HEK293 (cell line): ENCODE results near the gene WDR18.

ENCODE experiments used
- CTCF ChIP-seq: fragments of 450-650 bp; formaldehyde crosslinking; IDR thresholded peaks from 2 replicates; pipeline ENCODE4 v1.5.1; 2016; ENCODE audit warnings: missing biosample characterization, missing genetic modification characterization
- EGR2 ChIP-seq: fragments of 450-650 bp; formaldehyde crosslinking; IDR thresholded peaks from 2 replicates; pipeline ENCODE4 v1.5.1; 2016; ENCODE audit warnings: low read depth, missing biosample characterization, missing genetic modification characterization
- KLF10 ChIP-seq: fragments of 450-650 bp; IDR thresholded peaks from 2 replicates; pipeline ENCODE4 v1.5.1; 2018; ENCODE audit warnings: missing biosample characterization, mild to moderate bottlenecking, missing genetic modification characterization
- WT1 ChIP-seq: fragments of 450-650 bp; formaldehyde crosslinking; IDR thresholded peaks from 2 replicates; pipeline ENCODE4 v1.5.1; 2016; ENCODE audit warnings: missing biosample characterization, missing genetic modification characterization
- ZNF138 ChIP-seq: fragments of 450-650 bp; formaldehyde crosslinking; IDR thresholded peaks from 2 replicates; pipeline ENCODE4 v1.5.1; 2016; ENCODE audit warnings: missing biosample characterization, missing genetic modification characterization, borderline replicate concordance
- ZNF155 ChIP-seq: fragments of 450-650 bp; formaldehyde crosslinking; IDR thresholded peaks from 2 replicates; pipeline ENCODE4 v1.5.1; 2016; ENCODE audit warnings: missing biosample characterization, missing genetic modification characterization
- ZNF175 ChIP-seq: fragments of 450-650 bp; formaldehyde crosslinking; IDR thresholded peaks from 2 replicates; pipeline ENCODE4 v1.5.1; 2016; ENCODE audit warnings: missing biosample characterization, missing genetic modification characterization
- ZNF350 ChIP-seq: fragments of 450-650 bp; formaldehyde crosslinking; IDR thresholded peaks from 2 replicates; pipeline ENCODE4 v1.5.0; 2017; ENCODE audit warnings: missing biosample characterization, mild to moderate bottlenecking, missing genetic modification characterization
- ZNF555 ChIP-seq: fragments of 450-650 bp; formaldehyde crosslinking; conservative IDR thresholded peaks from 2 replicates; pipeline ENCODE4 v1.5.1; 2017; ENCODE audit warnings: missing biosample characterization, mild to moderate bottlenecking, missing genetic modification characterization, inconsistent platforms
- ZNF610 ChIP-seq: fragments of 450-650 bp; formaldehyde crosslinking; IDR thresholded peaks from 2 replicates; pipeline ENCODE4 v1.5.1; 2016; ENCODE audit warnings: missing biosample characterization, missing genetic modification characterization, borderline replicate concordance
- ZSCAN18 ChIP-seq: fragments of 450-650 bp; formaldehyde crosslinking; IDR thresholded peaks from 2 replicates; pipeline ENCODE4 v1.5.1; 2016; ENCODE audit warnings: missing biosample characterization, missing genetic modification characterization
- TF ChIP-seq, protein P1 (sequence below): fragments of 450-650 bp; formaldehyde crosslinking; IDR thresholded peaks from 2 replicates; pipeline ENCODE4 v1.5.1; 2016; ENCODE audit warnings: missing biosample characterization, missing genetic modification characterization

DNA sequence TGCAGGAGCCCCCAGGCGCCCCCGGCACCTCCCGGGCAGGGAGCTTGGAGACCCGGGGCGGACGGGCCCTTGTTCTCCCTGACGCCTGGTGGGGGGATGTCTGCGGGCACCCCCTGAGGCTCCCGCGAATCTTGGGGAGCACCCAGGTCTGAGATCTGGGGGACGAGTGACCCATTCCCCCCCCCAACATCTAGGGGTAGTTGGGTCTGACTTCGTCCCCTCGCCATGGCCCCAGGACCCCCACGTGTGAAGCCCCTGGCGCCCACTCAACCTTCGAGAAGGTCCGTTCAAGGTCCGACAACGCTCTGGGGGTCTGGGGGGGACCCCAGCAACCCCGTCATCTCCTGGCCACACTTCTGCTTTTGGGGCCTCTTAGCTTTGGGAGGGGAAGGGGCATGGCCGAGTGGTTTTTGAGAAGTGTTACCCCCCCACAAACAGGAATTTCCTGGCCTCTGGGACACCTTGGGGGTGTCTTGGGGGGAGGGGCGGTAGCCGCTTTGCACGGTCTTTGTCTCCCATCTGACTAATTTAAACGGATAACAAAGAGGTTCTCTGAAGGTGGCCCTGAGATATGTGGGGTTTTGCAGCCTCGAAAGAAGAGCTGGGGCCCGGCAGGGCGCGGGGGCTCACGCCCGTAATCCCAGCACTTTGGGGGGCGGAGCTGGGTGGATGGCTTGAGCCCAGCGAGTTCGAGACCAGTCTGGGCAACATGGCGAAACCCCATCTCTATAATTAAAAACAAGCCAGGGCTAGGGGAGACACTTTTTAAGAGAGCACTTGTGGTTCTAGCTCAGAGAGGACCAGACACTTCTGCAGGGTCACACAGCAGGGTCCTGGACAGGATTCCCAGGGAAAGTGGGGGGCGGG is 42.9 kb downstream of the WDR18 start:
- TF ChIP-seq ZNF175 (tag by site-specific recombination) (no peak), ZNF138 (tag by site-specific recombination) (no peak), EGR2 (tag by site-specific recombination) (no peak), ZNF555 (tag by site-specific recombination) (no peak), CTCF (tag by site-specific recombination) (no peak), ZSCAN18 (tag by site-specific recombination) (no peak), ZNF155 (tag by site-specific recombination) (no peak), WT1 (tag by site-specific recombination) (no peak), ZNF610 (no peak), KLF10 (peak; percentile 50; the same call in 1 of the 2 replicates), ZNF350 (tag by site-specific recombination) (no peak)
- TF ChIP-seq, protein P1, sequence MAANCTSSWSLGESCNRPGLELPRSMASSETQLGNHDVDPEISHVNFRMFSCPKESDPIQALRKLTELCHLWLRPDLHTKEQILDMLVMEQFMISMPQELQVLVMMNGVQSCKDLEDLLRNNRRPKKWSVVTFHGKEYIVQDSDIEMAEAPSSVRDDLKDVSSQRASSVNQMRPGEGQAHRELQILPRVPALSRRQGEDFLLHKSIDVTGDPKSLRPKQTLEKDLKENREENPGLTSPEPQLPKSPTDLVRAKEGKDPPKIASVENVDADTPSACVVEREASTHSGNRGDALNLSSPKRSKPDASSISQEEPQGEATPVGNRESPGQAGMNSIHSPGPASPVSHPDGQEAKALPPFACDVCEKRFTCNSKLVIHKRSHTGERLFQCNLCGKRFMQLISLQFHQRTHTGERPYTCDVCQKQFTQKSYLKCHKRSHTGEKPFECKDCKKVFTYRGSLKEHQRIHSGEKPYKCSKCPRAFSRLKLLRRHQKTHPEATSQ: no peak
